Measurements from ENCODE around the gene SPECC1L.
"Not testable (repeated sequence)": the region's sequence is repeated elsewhere in the genome, so short reads cannot be mapped to it uniquely, and the experiment has no call there.

GRCh38 chr22:24298497-24299155 lies 28.0 kb downstream of the SPECC1L start:
- TF ChIP-seq CTCF (conservative IDR thresholded peaks at IDR 0.05; ENCODE audit: low read length); EZH2phosphoT487 (IDR thresholded peaks at IDR 0.05; ENCODE audit: borderline replicate concordance): not testable (repeated sequence)

All from Loucy (cell line).